ENCODE measurements around the gene INTS14.
"Not testable (repeated sequence)": the region's sequence is repeated elsewhere in the genome, so short reads cannot be mapped to it uniquely, and the experiment has no call there.

INTS14 gene

GRCh38 chr15:65630760-65631159, 19.8 kb upstream of the INTS14 start:
- no peak for DNase-seq

- no peak for DNase-seq
Measured at GRCh38 chr15:65629548-65629947, 18.6 kb upstream of the INTS14 start.

GRCh38 chr15:65626856-65627255, 15.9 kb upstream of the INTS14 start:
- DNase-seq = no peak

- no peak for DNase-seq
Measured at GRCh38 chr15:65623103-65623502, 12.2 kb upstream of the INTS14 start.

- no peak for DNase-seq
Measured at GRCh38 chr15:65621638-65622037, 10.7 kb upstream of the INTS14 start, which contains the start of gene SLC24A1. TSS of gene SLC24A1 (plus strand) at chr15:65621938. CDS start at chr15:65624081, 2,143 bp downstream.

GRCh38 chr15:65620833-65621232, 9.9 kb upstream of the INTS14 start:
- no peak for DNase-seq

GRCh38 chr15:65619626-65620290, 8.8 kb upstream of the INTS14 start:
- no peak for DNase-seq

- no peak for DNase-seq
Measured at GRCh38 chr15:65618560-65619109, 7.7 kb upstream of the INTS14 start.

- DNase-seq = not testable (repeated sequence)
Measured at GRCh38 chr15:65615887-65616286, 5.0 kb upstream of the INTS14 start.

GRCh38 chr15:65612949-65613744, 2.2 kb upstream of the INTS14 start:
- DNase-seq = no peak

GRCh38 chr15:65612616-65612946, 1.6 kb upstream of the INTS14 start:
- DNase-seq = no peak

- DNase-seq = no peak
Measured at GRCh38 chr15:65611888-65612615, 1.1 kb upstream of the INTS14 start.

- no peak for DNase-seq
Measured at GRCh38 chr15:65603559-65603958, 7.4 kb downstream of the INTS14 start.

- DNase-seq = no peak
Measured at GRCh38 chr15:65603134-65603533, 7.8 kb downstream of the INTS14 start.

- no peak for DNase-seq
Measured at GRCh38 chr15:65599677-65600076, 11.3 kb downstream of the INTS14 start.

- DNase-seq = no peak
Measured at GRCh38 chr15:65598468-65598867, 12.5 kb downstream of the INTS14 start.

- no peak for DNase-seq
Measured at GRCh38 chr15:65595960-65596359, 15.0 kb downstream of the INTS14 start.

GRCh38 chr15:65587094-65587493, 23.8 kb downstream of the INTS14 start:
- no peak for DNase-seq

- DNase-seq = no peak
Measured at GRCh38 chr15:65584241-65584640, 26.7 kb downstream of the INTS14 start.

- no peak for DNase-seq
Measured at GRCh38 chr15:65583701-65584100, 27.2 kb downstream of the INTS14 start.

- no peak for DNase-seq
Measured at GRCh38 chr15:65580287-65580686, 30.6 kb downstream of the INTS14 start.

GRCh38 chr15:65579762-65580161, 31.2 kb downstream of the INTS14 start:
- DNase-seq = no peak

- no peak for DNase-seq
Measured at GRCh38 chr15:65578904-65579728, 31.8 kb downstream of the INTS14 start.

Data from stimulated activated CD4-positive, alpha-beta T cell treated with anti-CD3 and anti-CD28 coated beads, Interleukin-12 subunit alpha, Interleukin-12 subunit beta, amount 100 ng/mL, for 4 hours (primary cell).